ENCODE data around the gene PLXDC1.

PLXDC1 gene

GRCh38 chr17:39057701-39058206 is 93.7 kb downstream of the PLXDC1 start:
- ChIA-PET POLR2A (interaction anchor here (0.5 to 1.2 kb wide), 4 partner anchors 22 to 213 kb away, joined by 3 to 6 read pairs (median 4); no protein-coding TSS in a partner anchor), CTCF (interaction anchor here (0.6 to 1.4 kb wide), 5 partner anchors 14 to 107 kb away, joined by 3 to 5 read pairs (median 3); no protein-coding TSS in a partner anchor)
- TF ChIP-seq SCRT2 (tag by site-specific recombination; IDR thresholded peaks at IDR 0.05) (no peak), ZBTB11 (tag by site-specific recombination; conservative IDR thresholded peaks at IDR 0.05; ENCODE audit: low read depth) (no peak), AEBP2 (tag by site-specific recombination; IDR thresholded peaks at IDR 0.05; ENCODE audit: borderline replicate concordance) (no peak), ZNF23 (tag by site-specific recombination; IDR thresholded peaks at IDR 0.05; ENCODE audit: borderline replicate concordance) (no peak), SETDB1 (IDR thresholded peaks at IDR 0.05; ENCODE audit: insufficient read length, low read length) (no peak), ZNF549 (tag by site-specific recombination; IDR thresholded peaks at IDR 0.05) (no peak), BCL11B (tag by site-specific recombination; IDR thresholded peaks at IDR 0.05; ENCODE audit: low read depth) (no peak), ZNF707 (tag by site-specific recombination; IDR thresholded peaks at IDR 0.05) (no peak), ZNF24 (tag by site-specific recombination; IDR thresholded peaks at IDR 0.05) (no peak), ZFP37 (tag by site-specific recombination; IDR thresholded peaks at IDR 0.05) (no peak), ZNF302 (tag by site-specific recombination; IDR thresholded peaks at IDR 0.05; ENCODE audit: low read depth) (no peak), ZNF350 (tag by site-specific recombination; IDR thresholded peaks at IDR 0.05) (no peak), ZNF600 (tag by site-specific recombination; IDR thresholded peaks at IDR 0.05) (no peak), ZBTB26 (tag by site-specific recombination; optimal IDR thresholded peaks at IDR 0.05) (no peak), ZNF121 (tag by site-specific recombination; IDR thresholded peaks at IDR 0.05) (no peak), TCF7L2 (IDR thresholded peaks at IDR 0.05; ENCODE audit: borderline replicate concordance, low read depth, low read length) (no peak), PRDM4 (tag by site-specific recombination; IDR thresholded peaks at IDR 0.05) (no peak), ZNF138 (tag by site-specific recombination; IDR thresholded peaks at IDR 0.05; ENCODE audit: borderline replicate concordance) (no peak)
- Histone ChIP-seq H3K27ac (ENCODE audit: extremely low read depth, low read depth, low read length) (no peak overlapping the region), H3K36me3 (ENCODE audit: control insufficient read depth in 2 of 2, insufficient read depth in 1 of 2, low read length in 2 of 2) (no peaks in the 10 kb centered on the region), H3K4me3 (ENCODE audit: low read depth, low read length) (peak overlapping the region; percentile 81), H3K9me3 (ENCODE audit: control insufficient read depth, insufficient read depth, low read depth, low read length) (no peaks in the 10 kb centered on the region), H3K4me1 (ENCODE audit: control insufficient read depth, insufficient read depth, low read length) (peaks cover 3% of the 10 kb centered on the region)
